Retina (tissue), 1 donor: ENCODE measurements around the gene PRRT4.

Experiments
- DNase-seq: peaks from one replicate; pipeline ENCODE4 v3.0.0-alpha.2; 2016

PRRT4 gene

GRCh38 chr7:128361411-128362379 lies at the start of gene PRRT4:
PRRT4 (minus strand) TSS chr7:128361690.
- peak; percentile 77 for DNase-seq

- DNase-seq = no peak
These were observed 48.9 kb upstream of the PRRT4 start for GRCh38 chr7:128410451-128410753.

GRCh38 chr7:128409596-128410450 lies 48.3 kb upstream of the PRRT4 start, which contains the start of gene IMPDH1:
IMPDH1 (minus strand) TSS chr7:128409982; CDS start chr7:128409901, 81 bp downstream.
- DNase-seq = peak; percentile 88

GRCh38 chr7:128408709-128409595 lies 47.5 kb upstream of the PRRT4 start:
- DNase-seq = peak; percentile 77

GRCh38 chr7:128407751-128408708 lies 46.5 kb upstream of the PRRT4 start:
- DNase-seq = peak; percentile 39

- peak; percentile 27 for DNase-seq
These were observed 45.7 kb upstream of the PRRT4 start for GRCh38 chr7:128407233-128407589.

- DNase-seq = peak; percentile 34
These were observed 45.1 kb upstream of the PRRT4 start for GRCh38 chr7:128406314-128407232.

- peak; percentile 75 for DNase-seq
These were observed 44.2 kb upstream of the PRRT4 start for GRCh38 chr7:128405471-128406313.

- no peak for DNase-seq
These were observed 43.5 kb upstream of the PRRT4 start for GRCh38 chr7:128404886-128405470.

- DNase-seq = no peak
These were observed 42.7 kb upstream of the PRRT4 start for GRCh38 chr7:128404143-128404681.

- no peak for DNase-seq
These were observed 42.2 kb upstream of the PRRT4 start for GRCh38 chr7:128403676-128404075.

GRCh38 chr7:128402356-128402755 lies 40.9 kb upstream of the PRRT4 start:
- no peak for DNase-seq

- DNase-seq = no peak
These were observed 39.1 kb upstream of the PRRT4 start for GRCh38 chr7:128400566-128400965.

- no peak for DNase-seq
These were observed 38.5 kb upstream of the PRRT4 start for GRCh38 chr7:128399991-128400390.

- DNase-seq = no peak
These were observed 37.3 kb upstream of the PRRT4 start for GRCh38 chr7:128398841-128399135.

GRCh38 chr7:128398016-128398840 lies 36.7 kb upstream of the PRRT4 start:
- peak; percentile 65 for DNase-seq

- DNase-seq = no peak
These were observed 34.9 kb upstream of the PRRT4 start for GRCh38 chr7:128396357-128396756.

- no peak for DNase-seq
These were observed 34.3 kb upstream of the PRRT4 start for GRCh38 chr7:128395748-128396147.
